GM21528 (cell line): ENCODE results near the gene SRP68.

Experiments used
- ATAC-seq: cut with Tn5 transposase; IDR thresholded peaks from one replicate; pipeline ENCODE4 v1.9.1; 2021; ENCODE audit warnings: mild to moderate bottlenecking, moderate library complexity; ENCODE audit not compliant: unreplicated experiment, low FRiP score

The SRP68 gene

GRCh38 chr17:76072148-76072858 is at the start of gene SRP68:
TSS of gene SRP68 (minus strand) at chr17:76072517. CDS start at chr17:76072491, 26 bp downstream.
- ATAC-seq, result peak; percentile 84

GRCh38 chr17:76121932-76122430 is 49.7 kb upstream of the SRP68 start:
- ATAC-seq, result no peak

GRCh38 chr17:76120658-76121008 is 48.3 kb upstream of the SRP68 start:
- no peak for ATAC-seq

GRCh38 chr17:76119409-76120371 is 47.4 kb upstream of the SRP68 start:
- no peak for ATAC-seq

GRCh38 chr17:76115138-76115754 is 42.9 kb upstream of the SRP68 start:
- no peak for ATAC-seq

- no peak for ATAC-seq
These were observed 39.6 kb upstream of the SRP68 start for GRCh38 chr17:76111956-76112355.

- ATAC-seq, result no peak
These were observed 35.2 kb upstream of the SRP68 start for GRCh38 chr17:76107509-76107908.

GRCh38 chr17:76106703-76107102 is 34.4 kb upstream of the SRP68 start:
- ATAC-seq, result no peak

GRCh38 chr17:76104896-76105231 is 32.5 kb upstream of the SRP68 start:
- ATAC-seq, result no peak

GRCh38 chr17:76104140-76104895 is 32.0 kb upstream of the SRP68 start:
- no peak for ATAC-seq

- ATAC-seq, result peak; percentile 81
These were observed 31.2 kb upstream of the SRP68 start, which contains the start of gene EXOC7 for GRCh38 chr17:76103274-76104139. TSS of gene EXOC7 (minus strand) at chr17:76103787. CDS start at chr17:76103692, 95 bp downstream.

GRCh38 chr17:76102944-76103273 is 30.6 kb upstream of the SRP68 start:
- ATAC-seq, result no peak

GRCh38 chr17:76097716-76098295 is 25.5 kb upstream of the SRP68 start:
- no peak for ATAC-seq

GRCh38 chr17:76095943-76096342 is 23.6 kb upstream of the SRP68 start:
- ATAC-seq, result no peak

GRCh38 chr17:76094046-76094445 is 21.7 kb upstream of the SRP68 start:
- ATAC-seq, result no peak

GRCh38 chr17:76092526-76093413 is 20.5 kb upstream of the SRP68 start:
- no peak for ATAC-seq

GRCh38 chr17:76091526-76092286 is 19.4 kb upstream of the SRP68 start:
- no peak for ATAC-seq
